Activated CD4-positive, alpha-beta memory T cell treated with anti-CD3 and anti-CD28 coated beads for 36 hours (primary cell): ENCODE data around the gene CSN1S1. TPM values are rescaled to one million over a fixed set of nuclear protein-coding genes. Genes with fewer than 3 reads are reported as not detected.
"Not testable (repeated sequence)": the region's sequence is repeated elsewhere in the genome, so short reads cannot be mapped to it uniquely, and the experiment has no call there.

Experiments used
- CTCF ChIA-PET: fragments of 350-600 bp; sonication (Branson Sonifier 250); formaldehyde crosslinking; loops from one replicate; lab custom pipeline; 2021; ENCODE audit warnings: antibody characterized with exemption, inconsistent platforms; lab: Charles Lee
- POLR2A ChIA-PET: fragments of 350-600 bp; sonication (Branson Sonifier 250); formaldehyde crosslinking; loops from one replicate; lab custom pipeline; 2021; ENCODE audit warnings: antibody characterized with exemption; lab: Charles Lee
- DNase-seq: peaks from one replicate; pipeline ENCODE4 v3.0.0-alpha.2; 2020
- H3K27ac Mint-ChIP-seq: one replicate; pipeline ENCODE4 v1.8.0; 2021; ENCODE audit warnings: mixed read lengths
- H3K27me3 Mint-ChIP-seq: one replicate; pipeline ENCODE4 v1.8.0; 2021; ENCODE audit warnings: mixed read lengths
- H3K36me3 Mint-ChIP-seq: one replicate; pipeline ENCODE4 v1.8.0; 2021; ENCODE audit warnings: mixed read lengths
- H3K4me1 Mint-ChIP-seq: one replicate; pipeline ENCODE4 v1.8.0; 2021; ENCODE audit warnings: low read depth, mixed read lengths
- H3K4me3 Mint-ChIP-seq: one replicate; pipeline ENCODE4 v1.8.0; 2021; ENCODE audit warnings: mild to moderate bottlenecking, mixed read lengths
- H3K9me3 Mint-ChIP-seq: one replicate; pipeline ENCODE4 v1.8.0; 2021; ENCODE audit warnings: mixed read lengths
- intact Hi-C: fragments of 100-400 bp; cut with micrococcal nuclease; formaldehyde crosslinking; loops from one replicate; pipeline ENCODE4 v1.15.1; 2023
- total RNA-seq, 2 experiments: library from RNA; stranded (reverse); gene quantifications; one replicate each; pipeline ENCODE4 v1.2.3, GENCODE V29; 2021

CSN1S1 gene, protein sequence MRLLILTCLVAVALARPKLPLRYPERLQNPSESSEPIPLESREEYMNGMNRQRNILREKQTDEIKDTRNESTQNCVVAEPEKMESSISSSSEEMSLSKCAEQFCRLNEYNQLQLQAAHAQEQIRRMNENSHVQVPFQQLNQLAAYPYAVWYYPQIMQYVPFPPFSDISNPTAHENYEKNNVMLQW
- total RNA-seq = not detected

DNA sequence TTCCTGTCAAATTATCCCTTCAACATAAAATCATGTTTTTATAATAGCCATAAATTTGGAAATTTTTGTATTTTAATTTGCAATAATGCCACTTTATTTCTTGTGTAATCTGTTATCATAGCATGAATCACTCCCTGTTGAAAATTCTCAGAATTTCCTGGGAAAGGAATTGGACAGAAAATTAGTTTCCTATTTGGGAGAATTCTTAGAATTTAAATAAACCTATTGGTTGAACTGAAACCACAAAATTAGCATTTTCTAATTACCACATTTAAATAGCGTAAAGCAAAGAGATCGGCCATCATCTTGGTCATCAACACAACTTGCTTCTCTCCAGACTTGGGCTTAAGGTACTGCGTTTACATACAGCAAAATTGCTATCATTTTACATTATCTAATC, at the start of gene CSN1S1:
Gene CSN1S1, plus strand, starts transcription at position 301 of the 400 bp plus-strand sequence. CDS start 1,488 bp downstream, outside the sequence.
- Mint-ChIP-seq H3K4me1 (no peaks in the 10 kb centered on the region), H3K27me3 (no peaks in the 10 kb centered on the region), H3K27ac (no peak within 1 kb of the TSS), H3K4me3 (no peak within 1 kb of the TSS), H3K9me3 (no peaks in the 10 kb centered on the region), H3K36me3 (no peaks in the 10 kb centered on the region)
- CTCF ChIA-PET = no interaction called here
- intact Hi-C loops = no loop called here
- POLR2A ChIA-PET = no interaction called here
- DNase-seq = no peak

DNA sequence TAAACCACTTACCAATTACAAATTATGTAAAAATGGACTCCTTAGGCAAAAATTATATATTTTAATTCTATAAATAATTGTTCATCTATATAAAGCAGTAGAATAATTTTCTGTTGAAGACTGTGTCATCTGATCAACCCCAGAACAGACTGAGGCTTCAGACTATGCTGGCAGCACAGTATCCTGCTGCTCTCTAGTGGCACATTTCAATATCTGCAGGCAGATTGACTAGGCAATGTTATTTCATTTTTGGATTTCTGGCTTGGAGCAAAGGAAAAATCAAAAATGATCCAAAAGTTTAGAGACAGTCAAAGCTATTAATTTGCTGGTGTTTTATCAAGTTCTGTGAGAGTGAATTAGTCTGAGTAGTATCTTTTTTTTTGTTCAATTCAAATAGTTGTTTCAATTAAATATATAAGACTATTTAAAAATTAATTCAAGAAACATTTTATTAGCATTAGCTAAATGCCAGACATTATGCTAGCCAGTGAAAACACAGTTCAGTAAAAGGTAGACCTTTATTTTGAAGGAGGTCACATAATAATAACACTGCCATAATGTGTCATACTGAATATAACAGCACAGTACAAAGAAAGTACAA, 49.6 kb upstream of the CSN1S1 start:
- intact Hi-C loops = loop anchor here (1.0 to 10.0 kb wide), 4 partner anchors 58 to 1384 kb away; no protein-coding TSS in a partner anchor
- ChIA-PET POLR2A (no interaction called here), CTCF (interaction anchor here (0.6 to 2.7 kb wide), 9 partner anchors 13 to 206 kb away, joined by 3 to 11 read pairs (median 3); partner anchors contain the start of gene SULT1B1)
- Mint-ChIP-seq H3K9me3 (peaks cover 8% of the 10 kb centered on the region), H3K4me3 (no peak overlapping the region), H3K27me3 (no peaks in the 10 kb centered on the region), H3K27ac (no peak overlapping the region), H3K4me1 (no peaks in the 10 kb centered on the region), H3K36me3 (no peaks in the 10 kb centered on the region)
- peak; percentile 18 for DNase-seq

DNA sequence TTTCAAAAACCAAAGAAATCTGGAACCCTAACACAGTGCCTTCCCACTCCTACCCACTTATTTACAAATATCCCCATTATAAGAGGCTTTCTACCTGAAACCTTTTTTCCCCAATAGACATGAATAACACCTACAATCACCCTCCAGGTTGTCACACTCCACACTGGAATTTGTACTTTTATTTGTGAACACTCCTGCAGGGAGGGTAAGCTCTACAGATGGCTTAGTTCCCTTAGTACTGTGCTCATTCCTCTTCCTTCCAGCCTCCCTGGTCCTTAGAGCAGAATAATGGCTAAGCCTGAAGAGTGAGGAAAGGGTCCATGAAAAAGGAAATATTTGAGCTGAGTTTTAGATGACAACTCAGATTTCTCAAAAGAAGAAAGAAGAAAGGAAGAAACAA, 48.7 kb upstream of the CSN1S1 start:
- CTCF ChIA-PET = interaction anchor here (1.2 to 2.7 kb wide), 2 partner anchors 182 to 192 kb away, joined by 4 to 11 read pairs; no protein-coding TSS in a partner anchor
- no peak overlapping the region for H3K27ac Mint-ChIP-seq
- no peak overlapping the region for H3K4me3 Mint-ChIP-seq
- intact Hi-C loops = loop anchor here (5.0 to 10.0 kb wide), 2 partner anchors 567 to 1385 kb away; no protein-coding TSS in a partner anchor
- H3K4me1 Mint-ChIP-seq = no peaks in the 10 kb centered on the region
- H3K27me3 Mint-ChIP-seq = no peaks in the 10 kb centered on the region
- H3K36me3 Mint-ChIP-seq = no peaks in the 10 kb centered on the region
- no peak for DNase-seq
- peaks cover 8% of the 10 kb centered on the region for H3K9me3 Mint-ChIP-seq
- POLR2A ChIA-PET = no interaction called here

DNA sequence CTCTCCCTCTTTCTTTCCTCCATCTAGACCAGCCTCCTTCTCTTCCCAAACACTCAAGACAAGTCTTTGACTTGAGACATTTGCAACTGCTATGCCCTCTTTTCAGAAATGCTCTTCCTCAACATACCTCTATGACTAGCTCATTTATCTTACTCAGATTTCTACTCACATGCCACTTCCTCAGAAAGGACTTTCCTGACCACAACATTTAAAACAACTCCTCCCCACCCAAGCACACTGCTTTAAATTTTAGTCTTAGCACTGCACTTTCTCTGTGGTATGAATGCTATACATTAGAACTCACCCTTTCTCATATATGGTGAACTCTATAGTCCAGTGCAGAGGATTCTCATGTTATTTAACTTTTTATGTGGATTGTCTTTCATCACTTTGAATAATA, 42.5 kb upstream of the CSN1S1 start:
- Mint-ChIP-seq H3K27ac (no peak overlapping the region), H3K4me1 (no peaks in the 10 kb centered on the region), H3K27me3 (peaks cover 2% of the 10 kb centered on the region), H3K9me3 (peaks cover 6% of the 10 kb centered on the region), H3K4me3 (no peak overlapping the region), H3K36me3 (no peaks in the 10 kb centered on the region)
- no peak for DNase-seq
- ChIA-PET CTCF (no interaction called here), POLR2A (no interaction called here)
- intact Hi-C loops = loop anchor here (10.0 kb wide), 1 partner anchor 574 kb away; no protein-coding TSS in a partner anchor

DNA sequence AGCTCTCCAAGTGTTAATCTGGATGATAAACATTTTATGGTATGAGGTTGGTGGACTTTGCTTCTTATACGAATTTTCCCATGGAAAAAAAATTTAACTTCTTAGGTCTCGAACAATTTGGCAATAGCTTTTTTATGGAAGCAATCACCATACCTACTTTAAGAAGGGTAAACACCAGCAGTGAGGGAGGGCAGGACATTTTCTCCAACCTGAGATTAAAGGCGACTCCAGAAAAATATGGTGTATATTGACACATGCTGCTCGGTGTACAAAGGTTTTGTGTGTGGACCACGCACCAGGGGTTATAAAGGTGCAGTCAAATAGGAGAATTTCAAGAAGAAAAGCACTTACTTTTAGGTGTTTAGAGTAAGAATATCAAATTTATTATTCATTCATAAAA, 36.7 kb upstream of the CSN1S1 start:
- H3K9me3 Mint-ChIP-seq = no peaks in the 10 kb centered on the region
- H3K27ac Mint-ChIP-seq = no peak overlapping the region
- DNase-seq = no peak
- intact Hi-C loops = no loop called here
- peaks cover 5% of the 10 kb centered on the region for H3K27me3 Mint-ChIP-seq
- H3K4me3 Mint-ChIP-seq = no peak overlapping the region
- H3K36me3 Mint-ChIP-seq = no peaks in the 10 kb centered on the region
- CTCF ChIA-PET = no interaction called here
- POLR2A ChIA-PET = no interaction called here
- H3K4me1 Mint-ChIP-seq = no peaks in the 10 kb centered on the region

DNA sequence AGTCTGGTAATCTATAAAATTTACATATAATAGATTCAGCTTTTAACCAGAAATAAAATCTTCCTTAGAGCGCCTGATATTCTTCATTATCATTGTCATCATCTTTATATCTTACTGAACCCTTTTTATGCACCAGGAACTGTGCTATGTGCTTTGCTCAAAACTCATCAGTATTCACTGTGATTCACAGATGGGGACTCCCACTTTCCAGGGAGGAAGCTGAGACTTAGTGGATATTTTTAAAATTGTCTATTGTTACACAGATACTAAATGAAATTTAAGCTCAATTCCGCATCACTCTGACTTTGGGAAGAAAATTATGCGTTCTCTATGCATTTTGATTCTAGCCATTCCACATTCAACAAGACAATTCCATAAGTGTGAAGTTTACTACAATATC, 36.1 kb upstream of the CSN1S1 start:
- Mint-ChIP-seq H3K27ac (no peak overlapping the region), H3K36me3 (no peaks in the 10 kb centered on the region), H3K4me1 (no peaks in the 10 kb centered on the region), H3K27me3 (peaks cover 5% of the 10 kb centered on the region), H3K4me3 (no peak overlapping the region), H3K9me3 (no peaks in the 10 kb centered on the region)
- CTCF ChIA-PET = no interaction called here
- POLR2A ChIA-PET = no interaction called here
- DNase-seq = no peak
- intact Hi-C loops = loop anchor here (5.0 kb wide), 1 partner anchor 288 kb away; no protein-coding TSS in a partner anchor

DNA sequence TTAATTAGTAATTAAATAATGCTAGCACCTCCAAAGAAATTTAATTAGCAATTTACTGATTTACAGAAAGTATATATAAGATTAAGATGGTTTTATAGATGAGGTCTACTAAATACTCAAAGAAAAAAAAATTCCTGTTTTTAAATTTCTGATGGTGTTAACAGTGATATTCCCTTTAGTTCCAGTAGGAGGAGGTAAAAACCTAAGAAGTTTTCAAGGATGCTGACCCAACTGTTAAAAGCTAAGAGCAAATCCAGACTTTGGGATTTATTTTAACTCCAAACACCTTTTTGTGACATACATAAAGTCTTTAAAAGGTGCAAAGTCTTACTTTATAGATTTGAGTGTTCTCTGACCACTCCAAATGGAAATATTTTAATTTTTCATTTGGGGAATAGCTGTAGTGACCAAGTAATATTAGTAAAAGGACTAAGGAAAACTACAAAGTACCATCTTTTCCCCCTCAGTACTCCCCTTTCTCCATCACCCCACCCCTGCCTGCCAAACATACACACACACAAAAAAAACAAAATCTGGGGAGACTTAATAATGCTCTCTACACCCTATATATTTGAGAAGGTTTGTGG, 34.2 kb upstream of the CSN1S1 start:
- POLR2A ChIA-PET = no interaction called here
- no peaks in the 10 kb centered on the region for H3K36me3 Mint-ChIP-seq
- intact Hi-C loops = loop anchor here (5.0 kb wide), 1 partner anchor 286 kb away; no protein-coding TSS in a partner anchor
- H3K27me3 Mint-ChIP-seq = peaks cover 5% of the 10 kb centered on the region
- CTCF ChIA-PET = no interaction called here
- DNase-seq = no peak
- H3K4me1 Mint-ChIP-seq = no peaks in the 10 kb centered on the region
- H3K27ac Mint-ChIP-seq = no peak overlapping the region
- no peaks in the 10 kb centered on the region for H3K9me3 Mint-ChIP-seq
- no peak overlapping the region for H3K4me3 Mint-ChIP-seq

DNA sequence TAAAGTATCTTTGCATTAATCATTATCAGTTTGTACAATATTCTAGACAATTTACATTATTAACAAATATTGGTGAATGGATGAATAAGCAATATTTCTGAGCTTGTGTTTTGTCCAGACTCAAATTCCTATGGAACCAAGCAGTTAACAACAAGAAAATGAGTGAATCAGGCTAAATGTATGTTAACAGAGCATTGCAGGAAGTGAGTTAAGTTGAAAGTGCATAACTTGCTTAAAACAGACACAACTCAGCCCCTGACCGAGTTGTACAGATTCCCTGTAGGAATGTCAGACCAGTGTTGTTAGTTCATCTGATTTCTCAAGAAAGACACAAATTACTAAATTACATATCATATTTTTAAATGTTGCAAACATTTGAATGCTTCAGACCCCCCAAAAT, 23.7 kb upstream of the CSN1S1 start:
- no peak overlapping the region for H3K4me3 Mint-ChIP-seq
- DNase-seq = no peak
- intact Hi-C loops = no loop called here
- no peaks in the 10 kb centered on the region for H3K36me3 Mint-ChIP-seq
- H3K4me1 Mint-ChIP-seq = no peaks in the 10 kb centered on the region
- no peaks in the 10 kb centered on the region for H3K9me3 Mint-ChIP-seq
- ChIA-PET CTCF (no interaction called here), POLR2A (no interaction called here)
- no peak overlapping the region for H3K27ac Mint-ChIP-seq
- H3K27me3 Mint-ChIP-seq = no peaks in the 10 kb centered on the region

DNA sequence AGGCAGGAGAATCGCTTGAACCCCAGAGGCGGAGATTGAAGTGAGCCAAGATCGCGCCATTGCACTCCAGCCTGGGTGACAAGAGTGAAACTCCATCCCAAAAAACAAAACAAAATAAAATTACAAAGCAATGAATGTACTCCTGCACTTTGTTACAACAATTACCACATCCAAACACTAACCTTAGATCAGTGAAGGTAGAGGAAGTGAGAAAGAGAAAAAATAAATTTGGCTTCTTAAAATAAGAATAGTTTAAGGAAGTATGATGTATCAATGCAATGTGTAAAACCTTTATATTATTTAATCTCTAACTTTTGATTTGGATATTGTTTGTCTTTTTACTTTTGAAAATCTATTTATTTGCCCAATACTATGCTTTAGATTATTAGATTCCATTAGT, 21.7 kb upstream of the CSN1S1 start:
- DNase-seq = no peak
- CTCF ChIA-PET = no interaction called here
- intact Hi-C loops = no loop called here

DNA sequence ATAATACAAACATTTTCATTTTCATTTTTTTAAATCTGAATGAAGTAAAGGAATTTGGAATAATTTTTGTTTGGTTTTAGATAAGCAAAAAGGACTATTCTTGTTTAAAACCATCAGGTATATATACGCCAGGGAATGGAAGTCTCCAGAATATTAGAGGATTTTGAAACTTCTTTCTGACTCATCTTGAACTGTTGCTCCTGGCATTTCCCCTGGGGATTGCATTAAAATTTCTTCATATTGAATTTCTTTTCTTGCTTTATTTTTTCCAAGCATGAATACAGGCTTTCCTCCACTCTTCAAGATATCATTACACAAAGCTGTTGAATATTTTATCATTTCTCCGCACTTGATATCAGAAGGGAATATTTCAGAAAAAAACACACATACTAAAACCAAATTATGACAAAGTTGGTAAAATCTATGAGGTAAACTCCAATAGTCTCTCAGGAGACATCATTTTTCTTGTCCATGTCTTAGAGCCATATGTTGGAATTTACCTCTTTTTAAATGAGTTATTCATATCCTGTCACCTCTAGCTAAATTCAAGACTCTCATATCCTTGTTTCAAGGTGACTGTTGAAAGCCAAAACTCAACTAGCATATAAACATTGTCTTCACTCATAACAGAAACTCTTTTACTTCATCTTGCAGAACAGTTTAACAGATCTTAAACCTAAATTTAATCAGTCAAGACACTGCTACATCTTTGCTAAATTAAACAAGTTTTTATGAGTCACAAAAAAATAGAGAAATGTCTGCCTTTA, 20.7 kb upstream of the CSN1S1 start:
- Mint-ChIP-seq H3K27me3 (no peaks in the 10 kb centered on the region), H3K36me3 (no peaks in the 10 kb centered on the region), H3K4me3 (no peak overlapping the region), H3K9me3 (no peaks in the 10 kb centered on the region), H3K4me1 (no peaks in the 10 kb centered on the region), H3K27ac (no peak overlapping the region)
- no peak for DNase-seq
- CTCF ChIA-PET = no interaction called here
- POLR2A ChIA-PET = no interaction called here
- intact Hi-C loops = no loop called here

More for the DNA sequence above, 21.7 kb upstream of the CSN1S1 start:
- POLR2A ChIA-PET = no interaction called here
- H3K9me3 Mint-ChIP-seq = no peaks in the 10 kb centered on the region
- H3K36me3 Mint-ChIP-seq = no peaks in the 10 kb centered on the region
- no peak overlapping the region for H3K27ac Mint-ChIP-seq
- no peaks in the 10 kb centered on the region for H3K27me3 Mint-ChIP-seq
- no peaks in the 10 kb centered on the region for H3K4me1 Mint-ChIP-seq
- H3K4me3 Mint-ChIP-seq = no peak overlapping the region

DNA sequence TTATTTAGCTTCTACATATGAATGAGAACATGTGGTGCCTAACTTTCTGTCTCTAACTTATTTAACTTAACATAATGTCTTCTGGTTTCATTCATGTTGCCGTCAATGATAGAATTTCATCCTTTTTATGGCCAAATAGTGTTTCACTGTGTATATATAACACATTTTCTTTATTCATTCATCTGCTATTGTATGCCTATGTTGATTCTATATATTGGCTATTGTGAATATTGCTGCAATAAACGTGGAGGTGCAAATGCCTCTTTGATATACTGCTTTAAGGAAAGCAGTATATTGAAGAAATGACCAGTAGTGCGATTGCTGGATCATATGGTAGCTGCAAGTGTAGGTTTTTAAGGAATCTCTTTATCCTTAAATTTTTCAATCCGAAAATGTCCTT, 10.0 kb upstream of the CSN1S1 start:
- Mint-ChIP-seq H3K27ac (no peak overlapping the region), H3K4me1 (no peaks in the 10 kb centered on the region), H3K27me3 (no peaks in the 10 kb centered on the region), H3K4me3 (no peak overlapping the region), H3K36me3 (no peaks in the 10 kb centered on the region), H3K9me3 (no peaks in the 10 kb centered on the region)
- no peak for DNase-seq
- ChIA-PET CTCF (no interaction called here), POLR2A (no interaction called here)
- intact Hi-C loops = no loop called here

DNA sequence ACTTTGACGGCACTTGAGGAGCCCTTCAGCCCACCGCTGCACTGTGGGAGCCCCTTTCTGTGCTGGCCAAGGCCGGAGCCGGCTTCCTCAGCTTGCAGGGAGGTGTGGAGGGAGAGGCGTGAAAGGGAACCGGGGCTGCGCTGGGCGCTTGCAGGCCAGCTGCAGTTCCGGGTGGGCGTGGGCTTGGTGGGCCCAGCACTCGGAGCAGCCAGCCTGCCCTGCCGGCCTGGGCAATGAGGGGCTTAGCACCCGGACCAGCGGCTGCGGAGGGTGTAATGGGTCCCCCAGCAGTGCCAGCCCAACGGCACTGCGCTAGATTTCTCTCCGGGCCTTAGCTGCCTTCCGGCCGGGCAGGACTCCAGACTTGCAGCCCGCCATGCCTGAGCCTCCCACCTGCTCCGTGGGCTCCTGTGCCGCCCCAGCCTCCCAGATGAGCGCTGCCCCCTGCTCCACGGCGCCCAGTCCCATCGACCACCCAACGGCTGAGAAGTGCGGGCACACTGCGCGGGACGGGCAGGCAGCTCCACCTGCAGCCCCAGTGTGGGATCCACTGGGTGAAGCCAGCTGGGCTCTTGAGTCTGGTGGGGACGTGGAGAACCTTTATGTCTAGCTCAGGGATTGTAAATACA, 7.0 kb upstream of the CSN1S1 start:
- H3K27me3 Mint-ChIP-seq, H3K9me3 Mint-ChIP-seq, CTCF ChIA-PET, DNase-seq, H3K4me1 Mint-ChIP-seq, H3K4me3 Mint-ChIP-seq, H3K27ac Mint-ChIP-seq, H3K36me3 Mint-ChIP-seq, intact Hi-C loops, POLR2A ChIA-PET: not testable (repeated sequence)
